Activated T-helper 1 cell treated with anti-CD3 and anti-CD28 coated beads, Interleukin-2, amount 50 U/mL, for 16 hours (primary cell): ENCODE results near the gene A4GALT.
"Not testable (repeated sequence)": the region's sequence is repeated elsewhere in the genome, so short reads cannot be mapped to it uniquely, and the experiment has no call there.

Experiments used
- DNase-seq, 2 donors: peaks; one replicate each; pipeline ENCODE4 v3.0.0-alpha.2; 2020; ENCODE audit warnings: low read depth in 1 of 2, low spot score in 1 of 2

The A4GALT gene

DNA sequence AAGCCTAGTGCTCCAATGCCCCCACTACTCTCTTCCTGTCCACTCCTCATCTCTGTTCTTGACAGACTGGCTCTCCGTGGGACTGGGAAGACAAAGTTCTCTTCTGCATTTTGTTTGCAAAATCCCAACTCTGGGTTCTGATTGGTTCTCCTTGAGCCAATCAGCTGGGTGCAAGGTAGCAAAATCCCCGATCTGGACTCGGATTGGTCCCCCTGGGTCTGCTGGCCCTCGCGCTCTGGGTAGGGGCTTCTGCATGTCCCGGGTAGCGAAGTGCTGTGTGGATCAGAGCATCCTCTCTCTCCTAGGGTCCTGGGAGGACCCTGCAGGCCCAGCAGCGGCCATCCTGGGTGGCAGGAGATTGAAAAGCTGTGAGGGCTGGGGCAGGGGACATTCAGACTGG, 22.3 kb upstream of the A4GALT start:
- no peak for DNase-seq

DNA sequence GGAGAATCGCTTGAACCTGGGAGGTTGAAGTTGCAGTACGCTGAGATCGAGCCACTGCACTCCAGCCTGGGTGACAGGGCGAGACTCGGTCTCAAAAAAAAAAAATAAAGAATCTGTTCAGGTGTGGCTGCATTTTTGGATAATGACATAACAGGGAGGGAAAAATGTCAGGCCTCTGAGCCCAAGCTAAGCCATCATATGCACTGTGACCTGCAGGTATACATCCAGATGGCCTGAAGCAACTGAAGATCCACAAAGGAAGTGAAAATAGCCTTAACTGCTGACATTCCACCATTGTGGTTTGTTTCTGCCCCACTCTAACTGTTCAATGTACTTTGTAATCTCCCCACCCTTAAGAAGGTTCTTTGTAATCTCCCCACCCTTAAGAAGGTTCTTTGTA, 19.6 kb upstream of the A4GALT start:
- DNase-seq = not testable (repeated sequence)

DNA sequence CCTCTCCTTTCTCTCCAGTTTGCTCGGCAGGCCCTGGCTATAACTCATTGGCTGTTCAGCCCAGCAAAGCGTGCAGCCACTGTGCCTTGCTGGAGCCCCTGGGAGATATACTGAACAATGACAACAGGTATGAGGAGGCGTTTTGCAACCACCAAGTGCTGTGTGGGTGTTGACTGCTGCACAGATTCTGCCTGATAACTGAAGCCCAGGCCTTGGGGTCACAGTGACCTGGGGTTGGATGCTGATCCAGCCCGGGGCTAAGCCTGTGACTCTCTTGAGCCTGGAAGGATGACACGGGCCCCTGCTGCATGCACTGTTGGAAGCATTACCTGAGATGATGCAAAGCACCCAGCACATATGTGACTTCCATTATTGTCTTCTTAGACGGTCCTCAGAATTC, 13.7 kb upstream of the A4GALT start:
- no peak for DNase-seq

DNA sequence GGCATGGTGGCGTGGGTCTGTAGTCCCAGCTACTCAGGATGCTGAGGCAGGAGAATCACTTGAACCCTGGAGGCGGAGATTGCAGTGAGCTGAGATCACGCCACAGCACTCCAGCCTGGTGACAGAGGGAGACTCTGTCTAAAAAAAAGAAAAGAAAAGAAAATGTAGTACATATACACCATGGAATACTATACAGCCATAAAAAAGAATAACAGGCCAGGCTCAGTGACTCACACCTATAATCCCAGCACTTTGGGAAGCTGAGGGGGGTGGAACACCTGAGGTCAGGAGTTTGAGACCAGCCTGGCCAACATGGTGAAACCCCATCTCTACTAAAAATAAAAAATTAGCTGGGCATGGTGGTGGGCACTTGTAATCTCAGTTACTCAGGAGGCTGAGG, 12.7 kb upstream of the A4GALT start:
- not testable (repeated sequence) for DNase-seq

DNA sequence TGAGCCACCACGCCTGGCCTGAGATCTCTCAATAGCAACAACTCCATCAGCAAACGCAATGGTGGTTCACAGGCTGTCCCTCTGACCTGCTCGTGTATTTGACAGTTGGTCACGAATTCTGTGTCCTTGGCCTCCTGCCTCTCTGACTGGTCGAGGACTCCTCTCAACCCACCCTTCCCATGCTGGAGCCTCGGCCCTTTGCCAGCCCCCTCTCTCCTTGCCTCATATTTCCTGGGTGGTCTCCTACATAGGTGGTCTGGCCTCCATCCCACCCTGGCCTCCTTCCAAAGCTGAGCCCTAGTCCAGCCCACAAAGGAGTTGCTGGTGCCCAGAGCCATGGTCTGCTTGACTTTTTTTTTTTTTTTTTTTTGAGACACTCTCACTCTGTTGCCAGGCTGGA, 11.4 kb upstream of the A4GALT start:
- no peak for DNase-seq

DNA sequence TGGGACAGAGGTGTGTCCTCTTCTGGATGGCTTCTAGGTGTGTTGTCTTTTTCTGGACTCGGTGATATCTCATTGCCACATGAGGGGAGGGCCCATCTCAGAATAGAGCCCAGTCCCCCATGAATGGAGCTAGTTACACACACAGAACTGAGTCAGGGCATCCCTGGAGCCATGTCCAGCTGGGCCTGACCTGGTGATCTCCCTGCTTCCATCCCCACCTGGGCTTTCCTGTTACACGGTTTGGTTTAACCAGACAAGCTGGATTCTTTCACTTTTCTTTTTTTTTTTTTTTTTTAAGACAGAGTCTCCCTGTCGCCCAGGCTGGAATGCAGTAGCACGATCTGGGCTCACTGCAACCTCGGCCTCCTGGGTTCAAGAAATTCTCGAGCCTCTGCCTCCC, 6.1 kb upstream of the A4GALT start:
- no peak for DNase-seq

DNA sequence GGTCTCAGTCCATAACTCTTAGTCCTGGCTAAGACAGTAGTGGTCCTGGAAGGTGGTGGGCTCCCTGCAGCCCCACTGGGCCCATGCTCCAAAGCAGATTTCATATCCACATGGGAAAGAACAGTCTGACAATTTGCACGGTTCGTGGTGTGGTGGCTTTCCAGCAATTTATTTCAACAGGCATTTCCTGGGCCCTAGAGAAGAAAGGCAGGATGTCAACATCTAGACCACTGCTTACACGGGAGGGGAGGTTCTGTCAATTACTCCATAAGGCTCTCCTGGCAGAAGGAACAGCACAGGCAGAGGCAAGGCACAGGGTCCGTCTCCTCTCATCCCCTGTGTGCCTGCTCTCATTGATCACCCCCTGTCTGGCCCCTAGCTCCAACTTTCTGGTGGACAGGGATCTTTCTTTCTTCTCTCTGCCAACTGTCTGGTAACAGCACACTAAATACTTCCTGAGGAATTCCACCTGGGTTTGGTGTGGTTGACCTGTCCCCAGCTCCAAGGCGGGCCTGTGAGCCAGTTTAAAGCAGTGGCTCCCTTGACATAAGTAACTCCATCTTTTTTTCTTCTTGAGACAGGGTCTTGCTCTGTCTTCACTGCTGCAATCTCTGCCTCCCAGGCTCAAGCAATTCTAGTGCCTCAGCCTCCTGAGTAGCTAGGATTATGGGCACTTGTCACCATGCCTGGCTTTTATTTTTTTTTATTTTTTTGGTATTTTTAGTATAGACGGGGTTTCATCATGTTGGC, 5.1 kb upstream of the A4GALT start:
- DNase-seq = no peak

DNA sequence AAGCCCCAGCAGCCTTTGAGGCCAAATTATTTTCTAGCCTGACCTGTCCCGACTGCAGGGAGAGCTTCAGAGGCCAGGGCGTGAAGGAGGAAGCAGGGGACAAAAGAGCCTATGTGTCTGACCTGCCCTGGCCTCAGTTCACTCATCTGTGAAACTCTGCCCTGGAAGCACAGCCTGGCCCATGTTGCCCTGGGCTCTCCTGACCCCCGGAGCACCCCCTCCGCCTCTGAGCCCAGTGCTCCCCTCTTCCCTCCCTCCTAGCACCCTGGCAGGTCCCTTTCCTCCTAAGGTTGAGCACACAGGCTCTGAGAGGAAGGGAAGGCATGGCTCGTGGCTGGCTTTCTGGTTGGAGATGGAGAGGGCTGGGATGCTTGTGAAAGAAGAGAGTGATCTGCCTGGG, 3.4 kb upstream of the A4GALT start:
- no peak for DNase-seq

DNA sequence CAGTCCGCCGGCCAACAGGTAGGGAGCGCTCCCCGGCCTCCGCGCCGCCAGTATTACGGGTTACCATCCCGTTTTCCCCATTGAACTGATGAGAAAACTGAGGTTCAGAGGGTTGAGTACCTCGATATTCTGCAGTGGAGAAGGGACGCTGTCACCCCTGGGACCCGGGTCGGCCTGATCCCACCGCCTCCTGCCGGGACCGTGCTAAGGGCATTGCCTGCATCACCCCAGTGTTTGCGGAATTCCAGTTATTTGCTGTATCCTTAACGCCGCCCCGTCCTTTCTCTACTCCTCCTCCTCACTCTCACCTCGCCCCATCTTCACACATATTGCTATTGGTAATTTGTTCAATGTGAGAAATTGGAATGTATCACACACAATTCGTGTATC, 370 bp upstream of the A4GALT start:
- no peak for DNase-seq

DNA sequence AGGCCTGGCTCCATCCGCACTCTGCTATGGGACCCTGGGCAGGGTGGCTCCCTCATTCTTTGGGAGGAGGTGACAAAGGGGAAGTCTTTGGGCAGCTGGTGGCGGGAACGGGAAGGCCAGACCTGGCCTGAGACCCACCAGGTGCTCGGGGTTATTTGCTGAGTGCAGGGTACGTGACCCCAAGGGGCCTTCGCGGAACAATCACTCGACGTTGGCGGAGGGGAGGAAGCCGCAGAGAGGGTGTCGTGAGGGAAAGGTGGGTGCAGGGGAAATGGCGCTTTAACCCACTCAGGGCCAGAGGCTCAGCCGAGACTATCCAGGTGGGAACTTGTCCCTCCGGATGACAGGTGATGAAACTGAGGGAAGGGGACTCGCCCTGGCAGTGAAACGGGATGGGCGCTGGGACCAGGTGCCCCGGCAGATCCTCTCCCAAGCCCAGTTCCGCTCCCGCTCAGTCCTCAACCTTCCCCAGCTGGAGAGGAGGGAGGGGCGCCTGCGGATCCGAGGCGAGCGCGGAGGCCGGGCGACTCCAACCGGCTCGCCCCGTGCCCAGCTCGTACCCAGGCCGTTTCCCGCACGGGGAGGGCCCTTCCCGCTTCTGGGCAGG, 911 bp downstream of the A4GALT start:
- no peak for DNase-seq

DNA sequence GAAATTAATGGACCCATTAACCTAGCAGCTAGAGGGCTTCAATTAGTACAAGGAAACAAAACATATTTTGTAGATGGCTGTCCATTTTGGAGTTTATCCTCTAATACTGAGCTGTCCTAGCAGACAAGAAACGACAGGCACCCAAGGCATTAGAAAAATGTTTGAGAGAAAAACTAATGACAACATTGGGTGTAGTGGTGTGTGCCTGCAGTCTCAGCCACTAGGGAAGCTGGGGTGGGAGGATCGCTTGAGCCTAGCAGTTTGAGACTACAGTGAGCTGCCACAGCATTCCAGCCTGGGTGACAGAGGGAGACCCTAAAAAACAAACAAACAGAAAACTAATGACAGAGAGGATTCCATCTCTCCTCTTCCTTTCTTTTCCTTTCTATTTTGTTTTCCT, 1.5 kb downstream of the A4GALT start:
- no peak for DNase-seq

DNA sequence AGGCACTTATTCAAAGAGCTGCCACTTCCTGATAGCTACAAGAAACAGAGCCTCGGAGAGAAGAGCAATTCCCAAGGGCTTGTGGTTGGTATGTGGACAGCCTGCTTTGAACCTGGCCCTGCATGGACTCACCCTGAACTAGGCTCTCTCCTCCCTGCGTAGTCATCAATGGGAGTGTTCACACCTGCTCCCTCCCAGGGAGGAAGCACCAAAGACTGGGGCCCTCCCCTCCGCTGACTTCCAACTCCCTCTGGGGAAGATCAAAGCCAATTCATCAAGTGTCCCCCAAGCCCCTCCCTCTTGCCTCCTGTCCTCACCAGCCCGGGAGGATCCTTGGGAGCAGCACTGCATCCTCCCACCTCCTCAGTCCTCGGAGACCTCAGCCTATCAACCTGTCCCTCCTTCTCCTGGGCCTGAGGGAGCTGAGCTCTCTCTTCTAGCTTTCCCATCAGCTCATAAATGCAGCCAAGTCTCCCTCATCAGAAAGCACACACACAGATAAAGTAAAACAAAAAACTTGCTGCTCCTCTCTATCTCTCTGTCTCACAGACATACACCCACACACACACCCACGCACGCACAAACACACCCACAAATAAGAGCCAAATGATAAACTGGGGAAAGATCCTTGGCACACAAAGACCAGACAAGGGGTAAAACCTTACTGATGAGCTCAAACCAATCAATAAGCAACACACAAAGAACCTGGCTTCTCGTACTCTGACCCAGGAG, 3.3 kb downstream of the A4GALT start:
- DNase-seq = no peak

DNA sequence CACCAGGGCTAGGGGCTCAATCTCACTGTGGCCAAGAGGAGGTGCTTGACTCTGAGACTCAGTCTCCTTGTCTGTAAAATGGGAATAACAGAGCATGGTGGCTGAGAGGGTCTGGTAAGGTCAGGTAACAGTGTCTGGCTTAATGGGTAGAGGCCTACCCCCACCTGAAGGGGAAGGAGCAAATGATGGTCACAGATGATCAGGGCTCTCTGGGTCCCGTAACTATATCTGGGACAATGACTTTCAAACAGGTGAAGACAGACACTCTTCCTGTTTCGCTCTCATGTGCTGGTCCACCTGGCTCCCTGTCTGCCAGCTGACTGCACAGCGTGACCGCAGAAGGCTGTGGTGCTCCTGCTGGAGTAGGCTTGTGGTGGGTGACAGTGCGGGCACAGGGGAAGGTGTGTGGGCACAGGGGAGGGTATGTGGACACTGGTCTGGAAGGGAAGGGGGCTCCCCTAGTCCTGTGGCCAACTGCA, 4.0 kb downstream of the A4GALT start:
- no peak for DNase-seq

DNA sequence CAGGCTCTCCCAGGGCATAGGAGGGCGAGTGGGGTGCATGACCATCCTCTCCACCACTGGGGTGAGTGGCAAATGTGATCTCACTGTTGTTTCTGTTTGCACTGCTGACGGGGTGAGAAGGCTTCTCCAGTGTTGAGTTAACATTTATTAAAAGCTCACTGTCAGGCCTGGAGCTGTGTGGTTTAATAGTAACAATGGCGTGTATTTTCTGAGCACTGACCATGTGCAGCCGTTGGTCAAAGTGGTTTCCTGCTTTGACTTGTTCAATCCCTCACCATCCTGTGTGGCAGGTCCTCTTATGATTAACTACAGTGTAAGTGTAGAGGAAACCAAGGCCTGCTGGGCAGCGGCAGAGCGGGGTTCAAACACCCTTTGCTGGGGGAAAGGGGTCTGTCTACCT, 4.4 kb downstream of the A4GALT start:
- DNase-seq = no peak

DNA sequence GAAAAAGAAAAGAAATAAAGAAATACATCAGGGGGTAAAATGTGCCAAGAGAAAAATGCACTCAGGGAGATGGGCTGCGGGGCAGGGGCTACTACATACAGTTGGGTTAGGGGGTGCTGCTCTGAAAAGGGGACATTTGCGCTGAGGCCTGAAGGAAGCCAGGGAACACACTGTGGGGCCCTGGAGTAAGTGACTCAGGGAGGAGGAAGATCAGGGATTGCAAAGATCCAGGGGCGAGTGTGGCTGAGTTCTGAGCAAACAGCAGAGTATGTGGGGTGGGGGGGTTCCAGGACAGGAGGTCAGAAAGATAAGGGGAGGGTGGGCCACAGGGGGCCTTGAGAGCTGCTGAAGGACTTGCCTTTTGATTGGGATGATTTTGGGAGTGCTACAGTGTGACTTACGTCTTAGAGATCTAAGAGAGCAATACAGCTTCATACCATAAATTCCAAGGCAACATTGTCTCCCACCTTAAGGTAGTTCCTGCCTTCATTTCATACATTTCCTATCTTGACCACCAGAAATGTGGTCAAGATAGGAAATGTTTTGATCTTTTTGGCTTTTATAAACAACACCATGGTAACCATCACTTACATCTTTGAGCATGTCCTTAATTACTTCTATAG, 5.8 kb downstream of the A4GALT start:
- DNase-seq = no peak

DNA sequence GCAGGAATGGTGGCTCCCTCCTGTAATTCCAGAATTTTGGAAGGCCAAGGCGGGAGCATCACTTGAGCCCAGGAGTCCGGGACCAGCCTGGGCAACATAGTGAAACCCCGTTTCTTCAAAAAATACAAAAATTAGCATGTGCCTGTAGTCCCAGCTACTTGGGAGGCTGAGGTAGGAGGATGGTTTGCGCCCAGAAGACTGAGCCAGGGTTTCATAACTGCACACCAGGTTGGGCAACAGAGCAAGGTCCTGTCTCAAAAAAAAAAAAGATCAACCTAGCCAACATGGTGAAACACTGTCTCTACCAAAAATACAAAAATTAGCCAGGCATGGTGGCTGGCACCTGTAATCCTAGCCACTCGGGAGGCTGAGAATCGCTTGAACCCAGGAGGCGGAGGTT, 6.4 kb downstream of the A4GALT start:
- DNase-seq = no peak

DNA sequence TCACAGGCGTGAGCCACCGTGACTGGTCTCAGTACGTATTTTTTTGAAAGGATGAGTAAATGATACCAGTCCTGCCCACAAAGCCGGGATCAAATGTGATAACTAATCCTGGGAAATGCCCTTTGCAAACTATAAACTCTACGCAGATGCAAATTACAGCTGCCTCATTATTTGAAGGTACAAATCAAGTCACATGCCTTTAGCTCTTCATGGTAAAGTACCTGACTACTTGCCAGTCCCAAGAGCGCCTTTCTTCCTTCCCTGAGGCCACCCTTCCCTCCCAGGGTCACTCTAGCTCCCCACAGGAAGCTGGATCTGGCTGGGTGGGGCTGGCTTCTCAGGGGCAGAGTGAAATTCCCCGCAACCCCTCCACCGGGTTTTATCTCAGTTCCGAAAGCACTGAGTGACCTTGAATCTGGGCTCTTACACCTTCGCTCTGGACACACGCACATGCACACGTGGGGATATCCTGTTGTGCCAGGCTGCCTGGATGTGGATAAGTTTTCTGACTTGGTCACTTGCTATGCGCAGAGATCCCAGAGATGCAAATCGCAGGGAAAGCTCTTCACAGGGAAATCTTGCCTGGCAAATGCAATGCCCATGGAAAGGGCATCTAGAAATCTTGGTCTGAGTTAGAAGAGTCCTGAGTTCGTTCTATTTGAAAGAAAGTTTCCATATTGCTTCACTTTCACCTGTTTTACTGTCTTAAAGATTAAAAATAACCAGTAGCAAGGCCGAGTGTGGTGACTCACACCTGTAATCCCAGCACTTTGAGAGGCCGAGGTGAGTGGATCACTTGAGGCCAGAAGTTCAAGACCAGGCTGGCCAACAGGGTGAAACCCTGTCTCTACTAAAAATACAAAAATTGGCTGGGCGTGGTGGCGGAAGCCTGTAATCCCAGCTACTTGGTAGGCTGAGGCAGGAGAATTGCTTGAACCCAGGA, 8.5 kb downstream of the A4GALT start:
- DNase-seq = no peak

DNA sequence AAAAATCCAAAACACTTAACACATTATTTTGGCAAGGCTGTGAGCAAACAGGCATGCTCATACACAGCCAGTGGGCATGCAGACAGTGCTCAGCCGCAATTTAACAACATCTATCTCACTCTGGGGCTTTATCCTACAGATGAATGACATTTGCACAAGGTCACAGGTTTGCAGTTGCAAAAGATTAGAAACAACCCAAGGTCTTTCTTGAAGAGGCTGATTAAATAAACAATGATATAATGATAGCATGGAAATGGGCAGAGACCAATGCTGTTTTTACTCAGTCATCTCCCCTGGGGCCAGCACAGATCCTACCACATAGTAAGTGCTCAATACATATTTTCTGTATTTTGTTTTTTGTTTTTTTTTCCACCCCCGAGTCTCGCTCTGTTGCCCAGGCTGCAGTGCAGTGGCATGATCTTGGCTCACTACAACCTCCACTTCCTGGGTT, 9.4 kb downstream of the A4GALT start:
- no peak for DNase-seq

DNA sequence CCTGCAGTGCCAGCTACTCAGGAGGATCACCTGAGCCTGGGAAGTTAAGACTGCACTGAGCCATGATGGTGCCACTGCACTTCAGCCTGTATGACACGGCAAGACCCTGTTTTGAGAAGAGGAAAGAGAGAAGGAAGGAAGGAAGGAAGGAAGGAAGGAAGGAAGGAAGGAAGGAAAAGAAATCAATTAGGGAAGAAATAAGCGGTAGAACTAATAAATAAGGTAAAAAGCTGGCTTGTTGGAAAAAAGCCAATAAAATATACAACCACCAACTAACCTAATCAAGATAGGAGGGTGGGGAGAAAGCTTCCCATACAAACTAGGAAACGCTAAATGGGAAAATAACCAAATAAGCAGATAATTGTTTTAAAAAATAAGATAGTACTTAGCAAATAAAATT, 12.3 kb downstream of the A4GALT start:
- no peak for DNase-seq

DNA sequence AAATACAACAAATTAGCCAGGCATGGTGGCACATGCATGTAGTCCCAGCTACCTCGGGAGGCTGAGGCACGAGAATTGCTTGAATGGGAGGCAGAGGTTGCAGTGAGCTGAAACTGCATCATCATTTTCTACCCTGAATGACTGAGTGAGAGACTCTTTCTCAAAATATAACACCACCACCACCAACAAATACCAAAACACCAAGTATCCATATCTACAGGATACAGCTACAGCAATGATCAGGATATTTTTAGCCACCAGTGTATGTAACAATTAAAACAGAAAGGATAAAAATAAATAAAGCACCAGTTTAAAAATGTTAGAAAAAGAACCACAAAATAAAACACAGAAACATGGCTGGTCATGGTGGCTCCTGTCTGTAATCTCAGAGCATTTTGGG, 13.2 kb downstream of the A4GALT start:
- DNase-seq = no peak

DNA sequence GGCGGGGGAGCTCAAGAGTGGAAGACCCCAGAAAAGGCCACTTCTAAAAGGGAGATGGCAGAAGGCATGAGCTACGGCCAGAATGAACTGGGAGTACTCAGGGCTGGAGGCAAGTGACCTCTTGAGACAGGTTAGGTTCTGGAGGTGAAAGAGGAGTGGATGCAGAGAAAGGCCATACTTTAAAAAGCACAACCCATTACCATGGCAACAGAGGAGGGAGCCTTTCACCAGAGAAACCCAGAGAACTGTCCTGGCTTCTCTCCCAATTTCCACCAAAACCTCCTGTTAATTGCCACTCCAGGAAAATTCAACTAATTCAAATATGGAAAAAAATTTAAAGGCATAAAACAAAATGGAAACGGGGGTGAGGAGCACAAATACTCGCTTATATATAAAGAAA, 15.8 kb downstream of the A4GALT start:
- DNase-seq = no peak
